NOMO-1 treated with dmso at 0.1 percent for 144 hours (cell line): Measurements from ENCODE around the gene PLSCR1.

Experiments
- DNase-seq: peaks from one replicate; lab custom pipeline; 2025; ENCODE audit not compliant: unreplicated experiment; lab: John Stamatoyannopoulos, UW

The PLSCR1 gene, protein sequence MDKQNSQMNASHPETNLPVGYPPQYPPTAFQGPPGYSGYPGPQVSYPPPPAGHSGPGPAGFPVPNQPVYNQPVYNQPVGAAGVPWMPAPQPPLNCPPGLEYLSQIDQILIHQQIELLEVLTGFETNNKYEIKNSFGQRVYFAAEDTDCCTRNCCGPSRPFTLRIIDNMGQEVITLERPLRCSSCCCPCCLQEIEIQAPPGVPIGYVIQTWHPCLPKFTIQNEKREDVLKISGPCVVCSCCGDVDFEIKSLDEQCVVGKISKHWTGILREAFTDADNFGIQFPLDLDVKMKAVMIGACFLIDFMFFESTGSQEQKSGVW

DNA sequence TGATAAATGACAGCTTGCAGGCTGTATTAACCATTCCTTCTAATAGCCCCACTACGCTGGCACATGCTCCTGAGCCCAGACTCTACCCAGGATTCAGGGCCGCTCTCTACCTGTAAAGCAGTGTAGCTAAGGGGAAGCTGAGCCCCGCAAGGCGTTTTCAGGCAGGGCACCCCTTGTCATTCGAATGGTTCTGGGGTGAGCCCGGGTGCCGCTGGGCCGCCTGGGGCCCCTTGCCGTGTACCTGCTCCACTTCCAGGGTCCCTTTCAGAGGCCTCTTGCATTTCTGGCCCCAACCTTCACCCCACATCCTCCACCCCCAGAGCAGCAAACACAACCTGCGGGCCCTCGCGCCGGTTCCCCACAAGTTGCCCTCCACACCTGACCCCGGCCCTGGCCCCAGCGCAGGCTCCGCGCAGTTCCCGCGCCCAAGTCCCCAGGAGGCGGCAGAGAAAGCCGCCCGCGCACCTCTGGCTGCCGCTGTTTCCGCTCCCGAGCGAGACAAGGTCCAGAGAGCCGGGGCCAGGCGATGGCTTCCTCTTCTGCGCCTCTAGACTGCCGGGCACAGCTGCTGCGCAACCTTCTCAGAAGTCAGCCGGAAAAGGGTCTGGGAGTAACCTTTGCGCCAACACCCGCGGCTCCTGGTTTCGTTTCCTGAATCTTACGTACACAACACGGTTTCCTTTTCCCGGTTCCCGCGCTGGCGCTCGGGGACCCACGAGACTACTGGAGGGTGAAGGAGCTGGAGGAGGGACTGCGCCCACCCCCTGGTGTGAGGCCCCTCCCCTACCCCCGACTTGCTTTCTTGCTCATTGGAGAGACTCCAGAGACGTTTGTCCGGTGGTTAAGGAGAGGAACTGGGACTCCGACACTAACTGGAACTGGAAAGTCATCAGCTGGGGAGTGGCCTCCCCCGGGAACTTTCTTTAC, at the start of gene PLSCR1:
Gene PLSCR1 (minus strand): TSS at position 606 of the 927 bp plus-strand sequence. CDS start 8,055 bp downstream, outside the sequence.
- peak; percentile 98 for DNase-seq

DNA sequence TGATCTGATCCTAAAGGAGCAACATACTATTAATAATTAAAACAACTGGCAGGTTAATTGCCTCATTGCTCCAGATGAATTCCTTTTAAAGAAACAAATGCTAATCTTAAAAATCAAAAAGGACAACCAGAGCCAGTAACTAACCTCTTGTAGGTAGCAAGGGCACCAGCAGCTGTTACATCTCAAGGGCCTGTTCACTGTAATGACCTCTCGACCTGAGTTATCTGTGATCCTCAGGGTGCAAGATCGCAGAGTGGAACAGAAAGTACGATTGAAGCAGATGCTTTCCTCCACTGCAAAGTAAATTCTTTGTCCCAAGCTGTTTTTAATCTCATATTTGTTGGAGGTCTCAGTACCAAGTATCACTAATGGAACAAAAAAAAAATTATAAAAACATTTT, 49.4 kb upstream of the PLSCR1 start:
- DNase-seq = no peak

DNA sequence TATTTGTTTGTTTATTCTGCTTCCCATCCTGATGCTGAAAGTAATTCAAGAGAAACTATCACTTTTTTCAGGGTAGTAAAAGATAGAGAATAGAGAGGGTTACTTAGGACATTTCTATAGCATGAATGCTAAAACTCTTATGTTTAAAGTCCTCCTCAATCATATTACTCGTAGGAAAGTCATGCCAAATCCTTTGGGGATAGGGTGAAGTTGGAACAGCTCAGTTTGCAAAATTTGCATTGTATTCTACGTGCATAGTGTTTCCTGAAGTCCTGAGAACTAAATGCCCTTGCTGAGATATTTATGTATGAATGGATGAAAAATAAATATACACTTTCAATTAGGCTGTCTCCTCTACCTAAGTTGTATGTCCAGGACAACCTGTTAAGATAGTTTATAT, 46.1 kb upstream of the PLSCR1 start:
- DNase-seq = no peak

DNA sequence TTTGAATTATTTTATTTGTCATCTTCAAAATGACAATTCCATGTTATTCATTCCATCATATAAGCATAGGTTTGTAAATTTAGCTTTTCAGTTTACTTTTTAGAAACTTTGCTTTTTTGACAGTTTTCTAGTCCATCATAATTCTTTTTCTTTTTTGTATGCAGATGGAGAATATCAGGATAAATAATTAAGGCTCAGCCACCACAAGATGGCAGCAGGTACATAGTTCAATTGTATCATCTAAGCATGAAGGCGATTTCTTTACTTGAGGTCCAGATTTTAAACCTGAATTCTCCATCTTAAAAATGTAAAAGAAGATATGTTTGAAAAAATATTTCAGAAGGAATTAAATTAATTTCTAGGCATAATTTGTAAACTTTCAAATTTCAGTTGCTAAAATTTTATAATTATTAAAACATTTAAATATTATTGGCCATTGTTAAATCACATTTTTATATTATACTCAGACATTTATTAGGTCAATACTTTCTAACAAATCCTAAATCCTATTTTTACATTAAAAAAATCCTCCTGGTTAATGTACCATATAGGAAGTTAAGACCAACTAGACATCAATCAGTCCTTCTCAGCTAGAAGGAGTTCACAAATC, 45.6 kb upstream of the PLSCR1 start:
- DNase-seq = no peak

DNA sequence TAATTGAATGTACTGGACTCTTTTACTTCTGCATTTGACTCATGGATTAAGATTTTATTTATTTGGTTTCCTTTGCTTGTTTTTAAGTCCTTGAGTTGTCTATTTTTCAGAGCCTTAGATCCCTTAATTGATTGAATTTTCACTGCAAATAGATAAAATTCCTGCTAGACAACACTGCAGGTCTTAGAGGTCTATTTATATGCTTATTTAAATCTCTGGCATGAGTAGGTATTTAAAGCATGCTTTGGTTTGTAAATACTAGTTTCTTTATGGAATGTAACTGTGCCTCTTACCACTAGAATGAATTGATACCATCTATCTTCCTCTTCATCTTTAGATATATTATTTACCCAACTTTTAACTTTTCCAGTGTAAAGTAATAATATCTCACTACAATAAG, 40.7 kb upstream of the PLSCR1 start:
- no peak for DNase-seq

DNA sequence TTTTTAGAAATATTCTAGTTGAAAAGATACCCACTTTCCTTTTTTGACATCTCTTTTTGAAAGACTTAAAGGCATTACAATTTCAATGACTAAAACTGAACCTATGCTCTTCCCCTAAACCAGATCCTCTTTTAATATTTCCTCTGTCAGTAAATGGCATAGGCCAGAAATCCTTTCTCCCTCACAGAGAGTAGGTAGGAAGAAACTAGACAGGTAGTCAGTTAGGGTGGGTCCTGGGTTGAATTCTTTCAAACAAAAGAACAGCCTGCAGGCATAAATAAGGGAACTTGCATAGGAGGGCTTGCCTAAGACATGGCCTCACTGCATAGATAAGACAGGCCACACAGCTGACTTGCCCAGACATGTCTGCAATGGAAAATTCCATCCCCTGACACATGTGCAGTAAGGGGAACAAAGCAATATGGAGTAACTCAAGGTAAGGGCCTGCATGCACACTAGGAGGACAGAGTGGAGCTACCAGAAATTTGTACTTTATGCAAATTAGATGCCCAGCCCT, 37.6 kb upstream of the PLSCR1 start:
- DNase-seq = peak; percentile 36

DNA sequence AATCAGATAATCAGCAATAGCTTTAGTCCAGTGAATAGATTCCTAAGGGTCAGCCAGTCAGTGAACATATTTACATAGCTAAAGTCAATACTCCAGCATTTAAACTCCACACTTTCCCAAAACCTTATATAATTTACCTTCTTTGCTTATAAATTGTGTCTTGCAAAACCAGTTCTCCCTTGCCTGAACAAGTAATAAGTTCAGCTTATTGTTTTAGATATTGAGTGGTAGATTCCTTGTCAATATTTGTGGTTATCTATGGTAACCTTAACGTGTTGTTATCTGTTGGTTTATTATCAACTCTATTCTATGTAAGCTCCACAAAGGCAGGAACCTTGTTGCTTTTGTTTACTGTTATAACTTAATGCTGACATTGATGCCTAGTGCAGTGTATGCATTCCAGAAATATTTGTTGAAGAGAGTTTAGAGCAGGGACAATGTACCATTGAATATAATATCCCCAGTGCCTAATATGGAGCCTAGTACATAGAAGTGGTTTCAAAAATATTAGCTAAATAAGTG, 36.7 kb upstream of the PLSCR1 start:
- DNase-seq = no peak

DNA sequence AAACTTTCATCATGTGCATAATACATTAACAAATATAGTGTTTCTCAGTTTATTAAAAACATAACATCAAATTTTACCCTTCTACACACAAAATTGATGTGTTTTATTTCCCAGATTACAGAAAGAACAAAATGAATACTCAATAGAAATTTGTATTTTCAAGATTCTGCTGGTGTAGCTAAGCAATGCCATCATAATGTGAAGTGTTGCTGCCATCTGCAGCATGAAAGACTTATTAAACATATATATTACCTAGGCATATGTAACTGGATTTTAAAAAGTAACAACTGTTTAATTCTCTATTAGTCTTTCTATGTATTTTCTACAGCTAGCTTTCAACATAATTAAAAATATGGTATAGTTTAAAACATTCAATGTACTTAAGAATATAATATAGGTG, 33.3 kb upstream of the PLSCR1 start:
- DNase-seq = no peak

DNA sequence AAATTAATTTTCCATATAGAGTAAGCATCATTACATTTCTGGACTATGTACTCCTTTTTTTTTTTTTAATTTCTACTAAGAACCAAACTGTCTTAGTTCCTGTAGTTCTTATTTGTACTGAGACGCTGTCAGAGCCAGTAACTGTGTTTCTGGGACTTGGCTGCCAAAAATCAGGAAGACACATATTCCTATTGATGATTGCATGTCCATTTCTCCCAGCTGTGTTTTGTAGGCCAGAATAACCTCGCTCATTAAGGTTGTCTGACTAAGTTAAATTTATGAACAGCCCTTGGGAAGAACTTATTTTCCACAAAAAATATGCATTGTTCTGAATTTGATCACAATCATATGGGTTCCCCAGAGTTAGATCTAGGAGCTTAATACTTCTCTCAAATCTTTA, 31.2 kb upstream of the PLSCR1 start:
- no peak for DNase-seq

DNA sequence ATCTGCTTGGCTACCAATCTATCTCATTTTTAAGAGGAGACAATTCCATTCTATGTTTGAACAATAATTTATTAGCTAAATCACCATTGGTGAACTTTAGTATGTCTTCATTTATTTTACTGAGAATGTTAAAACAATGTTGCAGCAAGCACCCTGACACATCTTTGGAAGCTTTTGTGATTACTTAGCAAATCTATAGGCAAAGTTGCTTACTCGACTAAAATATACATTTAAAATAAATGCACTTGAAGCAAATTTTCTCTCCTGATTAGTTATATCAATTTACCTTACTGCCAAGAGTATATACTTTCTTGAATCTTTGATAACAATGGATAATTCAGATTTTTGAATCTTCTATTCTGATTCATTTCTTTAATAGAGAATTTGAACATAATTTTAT, 29.8 kb upstream of the PLSCR1 start:
- DNase-seq = no peak

DNA sequence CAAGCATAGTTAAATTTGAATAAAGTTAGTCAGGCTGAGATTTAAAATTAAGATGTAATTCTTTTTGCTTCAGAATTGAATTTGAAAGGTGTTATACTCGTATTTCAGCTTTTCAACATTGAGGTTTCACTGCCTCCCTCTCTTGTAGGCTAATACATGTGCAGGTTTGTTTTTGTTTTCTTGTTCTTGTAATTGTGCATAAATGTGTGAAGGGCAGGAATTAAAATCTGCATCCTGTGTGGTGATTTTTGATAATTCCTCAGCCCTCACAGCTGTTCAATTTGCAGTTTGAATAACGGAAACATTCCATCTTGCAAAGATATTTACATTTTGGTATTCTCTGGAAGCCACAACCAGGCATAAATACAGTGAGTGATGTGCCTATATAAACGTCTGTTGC, 24.9 kb upstream of the PLSCR1 start:
- DNase-seq = no peak

DNA sequence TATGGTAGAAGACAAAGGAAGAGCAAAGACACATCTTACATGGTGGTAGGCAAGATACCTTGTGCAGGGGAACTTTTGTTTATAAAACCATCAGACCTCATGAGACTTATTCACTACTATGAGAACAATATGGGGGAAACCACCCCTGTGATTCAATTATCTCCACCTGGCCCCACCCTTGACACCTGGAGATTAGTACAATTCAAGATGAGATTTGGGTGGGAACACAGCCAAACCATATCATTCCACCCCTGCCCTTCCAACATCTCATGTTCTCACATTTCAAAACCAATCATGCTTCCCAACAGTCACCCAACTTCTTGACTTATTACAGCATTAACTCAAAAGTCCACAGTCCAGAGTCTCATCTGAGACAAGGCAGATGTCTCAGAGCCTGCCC, 21.7 kb upstream of the PLSCR1 start:
- no peak for DNase-seq

DNA sequence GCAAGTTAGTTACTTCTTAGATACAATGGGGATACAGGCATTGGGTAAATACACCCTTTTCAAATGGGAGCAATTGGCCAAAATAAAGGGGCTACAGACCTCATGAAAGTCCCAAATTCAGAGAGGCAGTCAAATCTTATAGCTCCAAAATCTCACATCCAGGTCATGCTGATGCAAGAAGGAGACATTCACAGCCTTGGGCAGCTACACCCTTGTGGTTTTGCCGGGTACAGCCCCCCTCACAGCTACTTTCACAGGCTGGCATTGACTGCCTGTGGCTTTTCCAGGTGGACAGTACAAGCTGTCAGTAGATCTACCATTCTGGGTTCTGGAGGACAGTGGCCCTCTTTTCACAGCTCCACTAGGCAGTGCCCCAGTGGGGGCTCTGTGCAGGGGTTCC, 17.5 kb upstream of the PLSCR1 start:
- DNase-seq = no peak

DNA sequence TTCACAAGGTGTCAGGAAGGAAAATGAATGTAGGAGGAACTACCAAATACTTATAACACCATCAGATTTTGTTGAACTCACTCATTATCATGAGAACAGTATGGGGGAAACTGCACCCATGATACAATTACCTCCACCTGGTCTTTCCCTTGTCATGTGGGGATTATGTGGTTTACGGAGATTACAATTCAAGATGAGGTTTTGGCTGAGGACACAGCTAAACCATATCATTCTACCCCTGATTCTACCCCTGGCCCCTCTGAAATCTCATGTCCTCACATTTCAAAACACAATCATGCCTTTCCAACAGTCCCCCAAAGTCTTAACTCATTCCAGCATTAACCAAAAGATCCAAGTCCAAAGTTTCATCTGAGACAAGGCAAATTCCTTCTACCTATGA, 17.1 kb upstream of the PLSCR1 start:
- DNase-seq = no peak

DNA sequence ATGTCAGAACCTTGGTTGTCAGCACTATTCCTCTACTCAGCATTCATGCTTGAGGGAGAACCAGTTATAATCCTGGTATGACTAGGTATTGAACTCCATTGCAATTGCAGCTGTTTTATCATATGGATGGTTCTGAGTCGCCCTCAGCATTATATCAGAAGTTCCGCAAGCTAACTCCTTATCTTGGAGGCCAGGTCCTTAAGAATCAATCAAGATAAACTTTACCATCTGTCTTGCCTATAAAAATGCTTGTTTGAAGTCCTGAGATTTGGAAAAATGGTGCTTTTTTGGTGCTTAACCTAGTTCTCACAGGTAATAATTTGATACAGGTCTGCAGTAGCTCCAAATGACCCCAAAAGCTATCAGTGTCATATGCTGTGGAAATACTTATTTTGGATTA, 16.3 kb upstream of the PLSCR1 start:
- no peak for DNase-seq

DNA sequence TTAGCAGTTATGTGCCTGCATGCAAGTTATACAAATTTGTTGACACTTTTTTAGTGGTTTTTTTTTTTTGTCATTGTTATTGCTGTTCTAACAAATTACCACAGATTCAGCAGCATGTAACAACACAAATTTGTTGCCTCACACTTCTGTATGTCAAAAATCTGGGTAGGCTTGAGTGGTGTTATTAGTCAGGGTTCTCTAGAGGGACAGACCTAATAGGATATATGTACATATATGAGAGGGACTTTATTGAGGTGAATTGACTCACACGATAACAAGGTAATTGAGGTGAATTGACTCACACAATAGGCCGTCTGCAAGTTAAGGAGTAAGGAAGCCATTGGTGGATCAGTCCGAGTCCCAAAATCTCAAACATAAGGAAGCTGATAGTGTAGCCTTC, 15.0 kb upstream of the PLSCR1 start:
- no peak for DNase-seq

DNA sequence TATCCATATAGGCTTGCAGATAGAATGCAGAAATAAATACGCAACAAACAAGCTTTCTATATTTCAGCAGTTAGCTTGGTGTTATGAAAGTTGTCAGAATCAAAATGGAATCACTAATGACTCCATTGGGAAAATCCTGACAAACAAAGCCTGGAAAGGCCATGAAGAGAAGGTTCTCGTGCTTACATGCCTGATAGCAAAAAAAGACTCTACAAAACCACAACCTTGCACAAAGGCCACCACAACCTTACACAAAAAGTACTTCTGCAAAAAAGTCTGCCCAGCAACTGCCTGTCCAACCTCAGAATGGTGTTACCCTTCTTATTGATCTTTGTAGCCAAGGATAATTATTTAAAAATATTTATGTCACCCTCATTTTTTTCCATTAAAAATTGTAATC, 14.4 kb upstream of the PLSCR1 start:
- peak; percentile 67 for DNase-seq

DNA sequence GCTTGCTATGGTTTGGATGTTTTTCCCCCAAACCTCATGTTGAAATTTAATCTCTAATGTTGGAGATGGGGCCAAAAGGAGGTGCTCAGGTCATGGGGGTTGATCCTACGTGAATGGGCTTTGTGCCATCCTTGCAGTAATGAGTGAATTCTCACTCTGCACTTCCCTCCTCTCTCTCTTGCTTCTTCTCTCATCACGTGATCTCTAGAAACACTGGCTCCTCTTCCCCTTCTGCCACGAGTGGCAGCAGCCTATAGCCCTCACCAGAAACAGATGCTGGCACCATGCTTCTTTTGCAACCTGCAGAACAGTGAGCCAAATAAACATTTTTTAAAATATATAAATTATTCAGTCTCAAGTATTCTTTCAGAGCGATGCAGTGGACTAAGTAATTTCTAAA, 13.3 kb upstream of the PLSCR1 start:
- DNase-seq = peak; percentile 42

DNA sequence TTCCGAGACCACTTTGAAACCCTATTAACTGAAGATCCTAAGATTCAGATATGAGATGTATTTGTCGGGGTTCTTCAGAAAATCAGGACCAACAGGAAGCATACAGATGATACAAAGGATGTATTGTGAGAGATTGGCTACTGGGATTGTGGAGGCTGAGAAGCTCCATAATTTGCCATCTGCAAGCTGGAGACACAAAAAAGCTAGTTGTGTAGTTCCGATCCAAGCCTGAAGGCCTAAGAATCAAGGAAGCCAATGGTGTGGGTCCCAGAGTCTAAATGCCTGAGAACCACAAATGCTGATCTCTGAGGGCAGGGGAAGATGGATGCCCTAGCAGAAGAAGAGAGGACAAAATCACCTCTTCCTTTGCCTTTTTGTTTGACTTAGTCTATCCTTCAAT, 10.9 kb upstream of the PLSCR1 start:
- no peak for DNase-seq

DNA sequence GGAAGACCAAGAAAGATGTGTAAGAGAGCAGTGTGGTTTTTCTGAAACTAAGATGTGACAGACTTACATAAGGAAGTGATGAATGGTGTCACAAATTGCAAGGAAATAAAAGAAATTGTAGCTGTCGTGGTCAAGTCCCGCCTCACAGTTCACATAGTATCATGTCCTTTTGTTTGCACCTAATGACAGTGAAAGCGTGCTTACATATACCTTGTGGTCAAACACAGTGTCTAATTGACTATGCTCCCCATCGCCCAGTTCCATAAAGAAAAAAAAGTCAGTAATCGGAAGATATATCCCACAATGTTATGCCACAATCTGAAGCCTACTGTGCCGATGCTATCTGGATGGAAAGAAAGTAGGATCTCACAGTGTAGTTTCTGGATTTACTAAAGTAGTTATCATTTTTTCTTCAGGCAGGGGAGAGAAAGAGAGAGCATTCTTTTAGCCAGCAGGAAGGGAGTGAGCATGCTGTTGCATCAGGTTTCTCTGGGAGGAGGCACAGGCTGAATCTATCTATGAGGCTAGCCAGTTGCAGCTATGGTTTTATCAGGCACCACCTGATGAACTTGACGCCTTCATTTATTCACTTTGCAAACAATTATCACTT, 9.8 kb upstream of the PLSCR1 start:
- DNase-seq = no peak
